H1 (cell line): ENCODE data around the gene TXNL4A. TPM values are rescaled to one million over a fixed set of nuclear protein-coding genes. Genes with fewer than 3 reads are reported as not detected.

Experiments used
- CTCF ChIA-PET: fragments of 300-600 bp; sonication (Branson Sonifier 250); formaldehyde crosslinking; loops from one replicate; lab custom pipeline; 2021; ENCODE audit not compliant: partially characterized antibody; lab: Charles Lee
- POLR2A ChIA-PET: fragments of 300-600 bp; sonication (Branson Sonifier 250); formaldehyde crosslinking; loops from one replicate; lab custom pipeline; 2021; ENCODE audit warnings: inconsistent platforms; ENCODE audit not compliant: partially characterized antibody; lab: Charles Lee
- DNase-seq, 2 experiments: peaks; one replicate each; pipeline versions ENCODE4 v3.0.0 to v3.0.0-alpha.2; 2010 to 2022; ENCODE audit warnings: low spot score in 2 of 2, low read depth in 1 of 2, mixed read lengths in 1 of 2
- FAIRE-seq: peaks from 2 replicates; lab custom pipeline; 2011; peaks lifted over from hg19 to GRCh38; lab: Jason Lieb, UNC
- H2AFZ ChIP-seq: 2 replicates; pipeline ENCODE4 v1.8.1; 2012; ENCODE audit warnings: low read length, inconsistent platforms
- H2AK5ac ChIP-seq: 2 replicates; pipeline ENCODE4 v1.6.1; 2013; ENCODE audit warnings: low read depth, low read length
- H2BK120ac ChIP-seq: replicated peaks from 2 replicates; pipeline ENCODE3; 2013; ENCODE audit warnings: low read depth, low read length, inconsistent platforms
- H2BK12ac ChIP-seq: 2 replicates; pipeline ENCODE4 v1.6.1; 2013; ENCODE audit warnings: low read depth, low read length
- H2BK15ac ChIP-seq: 2 replicates; pipeline ENCODE4 v1.6.1; 2013; ENCODE audit warnings: low read length
- H2BK20ac ChIP-seq: 2 replicates; pipeline ENCODE4 v1.6.1; 2013; ENCODE audit warnings: low read length
- H2BK5ac ChIP-seq: 2 replicates; pipeline ENCODE4 v1.6.1; 2013; ENCODE audit warnings: low read depth, low read length
- H3K14ac ChIP-seq: 2 replicates; pipeline ENCODE4 v1.6.1; 2013; ENCODE audit warnings: inconsistent platforms; ENCODE audit not compliant: insufficient read length
- H3K18ac ChIP-seq: 2 replicates; pipeline ENCODE4 v1.6.1; 2013; ENCODE audit warnings: low read length; ENCODE audit errors: extremely low read depth
- H3K23ac ChIP-seq: 2 replicates; pipeline ENCODE4 v1.6.1; 2013; ENCODE audit warnings: inconsistent platforms; ENCODE audit not compliant: insufficient read length
- H3K23me2 ChIP-seq: 2 replicates; pipeline ENCODE4 v1.6.1; 2013; ENCODE audit warnings: low read depth, low read length
- H3K27ac ChIP-seq: 2 replicates; pipeline ENCODE4 v1.6.1; 2011; ENCODE audit warnings: low read depth, low read length, inconsistent platforms
- H3K27me3 ChIP-seq, 4 experiments: replicated peaks in 1 of 4; 1 replicate in 1 of 4; 2 replicates in 3 of 4; pipeline versions ENCODE4 v1.6.1 to v1.8.1; 2011 to 2013; ENCODE audit warnings: low read length in 3 of 4, mild to moderate bottlenecking in 3 of 4, inconsistent platforms in 2 of 4, mixed read lengths in 2 of 4, moderate library complexity in 1 of 4; ENCODE audit not compliant: control insufficient read depth in 3 of 4, insufficient read depth in 3 of 4; ENCODE audit errors: extremely low read depth in 1 of 4
- H3K36me3 ChIP-seq, 4 experiments: 2 replicates each; pipeline versions ENCODE4 v1.6.1 to v1.8.1; 2011 to 2013; ENCODE audit warnings: mild to moderate bottlenecking in 4 of 4, low read length in 3 of 4, moderate library complexity in 2 of 4, control low read depth in 1 of 4, inconsistent platforms in 1 of 4; ENCODE audit not compliant: insufficient read depth in 4 of 4, control insufficient read depth in 2 of 4
- H3K4ac ChIP-seq: replicated peaks from 2 replicates; pipeline ENCODE3; 2013; ENCODE audit warnings: low read length, low read depth, mixed read lengths, inconsistent platforms; ENCODE audit not compliant: insufficient read length
- H3K4me1 ChIP-seq, 4 experiments: replicated peaks in 1 of 4; 1 replicate in 1 of 4; 2 replicates in 3 of 4; pipeline versions ENCODE4 v1.6.1 to v1.8.1; 2011 to 2013; ENCODE audit warnings: low read length in 3 of 4, inconsistent platforms in 2 of 4, mixed read lengths in 1 of 4; ENCODE audit not compliant: insufficient read depth in 4 of 4, control insufficient read depth in 3 of 4
- H3K4me2 ChIP-seq, 2 experiments: 2 replicates each; pipeline versions ENCODE4 v1.6.1 to v1.8.1; 2011 to 2013; ENCODE audit warnings: low read depth in 2 of 2, low read length in 2 of 2, control low read depth in 1 of 2, inconsistent platforms in 1 of 2, mild to moderate bottlenecking in 1 of 2; ENCODE audit not compliant: insufficient read depth in 1 of 2
- H3K4me3 ChIP-seq, 4 experiments: fragments of 200-600, 300-600 bp in 1 of 4; sonication (generic), shearing (Covaris generic), sonication (Bioruptor Twin) in 1 of 4; 2 replicates each; pipeline versions ENCODE4 v1.5.1 to v1.8.1; 2011 to 2016; ENCODE audit warnings: low read length in 4 of 4, low read depth in 3 of 4, control low read depth in 2 of 4, inconsistent platforms in 2 of 4, mild to moderate bottlenecking in 2 of 4, mixed read lengths in 1 of 4, moderate library complexity in 1 of 4; ENCODE audit not compliant: insufficient read depth in 2 of 4; ENCODE audit errors: extremely low read depth in 1 of 4
- H3K56ac ChIP-seq: replicated peaks from 2 replicates; pipeline ENCODE3; 2013; ENCODE audit warnings: low read depth, mild to moderate bottlenecking, mixed read lengths, low read length, inconsistent platforms; ENCODE audit not compliant: insufficient read length
- H3K79me1 ChIP-seq: 2 replicates; pipeline ENCODE4 v1.6.1; 2013; ENCODE audit warnings: low read depth, low read length, control low read depth
- H3K79me2 ChIP-seq, 2 experiments: 2 replicates each; pipeline versions ENCODE4 v1.6.1 to v1.8.1; 2012 to 2013; ENCODE audit warnings: low read length in 2 of 2, mild to moderate bottlenecking in 2 of 2, inconsistent platforms in 1 of 2; ENCODE audit not compliant: insufficient read depth in 2 of 2, control insufficient read depth in 1 of 2
- H3K9ac ChIP-seq, 4 experiments: replicated peaks in 1 of 4; 1 replicate in 1 of 4; 2 replicates in 3 of 4; pipeline versions ENCODE4 v1.6.1 to v1.8.1; 2011 to 2013; ENCODE audit warnings: low read depth in 3 of 4, low read length in 3 of 4, control low read depth in 2 of 4, mild to moderate bottlenecking in 2 of 4, moderate library complexity in 2 of 4, inconsistent platforms in 1 of 4; ENCODE audit errors: extremely low read depth in 1 of 4
- H3K9me3 ChIP-seq, 2 experiments: 2 replicates each; pipeline versions ENCODE4 v1.6.1 to v1.8.1; 2012 to 2013; ENCODE audit warnings: mild to moderate bottlenecking in 2 of 2, moderate library complexity in 2 of 2, control low read depth in 1 of 2, inconsistent platforms in 1 of 2, low read depth in 1 of 2, low read length in 1 of 2, mixed read lengths in 1 of 2; ENCODE audit not compliant: insufficient read depth in 2 of 2
- H4K20me1 ChIP-seq, 2 experiments: replicated peaks in 1 of 2; 2 replicates each; pipeline versions ENCODE3 to v1.8.1; 2011 to 2013; ENCODE audit warnings: inconsistent platforms in 2 of 2, low read length in 2 of 2, mild to moderate bottlenecking in 1 of 2; ENCODE audit not compliant: insufficient read depth in 2 of 2, control insufficient read depth in 1 of 2
- H4K5ac ChIP-seq: 2 replicates; pipeline ENCODE4 v1.6.1; 2013; ENCODE audit warnings: low read length, low read depth, mixed read lengths, inconsistent platforms; ENCODE audit not compliant: insufficient read length
- H4K8ac ChIP-seq: 2 replicates; pipeline ENCODE4 v1.8.0; 2013; ENCODE audit warnings: mild to moderate bottlenecking, moderate library complexity, low read length, inconsistent platforms; ENCODE audit not compliant: insufficient read depth; ENCODE audit errors: extremely low read depth
- H4K91ac ChIP-seq: replicated peaks from 2 replicates; pipeline ENCODE3; 2013; ENCODE audit warnings: low read length, mixed read lengths, inconsistent platforms; ENCODE audit not compliant: insufficient read length
- BRCA1 ChIP-seq: IDR thresholded peaks from 2 replicates; pipeline ENCODE4 v1.6.1; 2012; ENCODE audit warnings: low read depth, low read length, improper control_type of control experiment
- CBX8 ChIP-seq: fragments of 300-800, 300-1000 bp; sonication (generic); IDR thresholded peaks from 2 replicates; pipeline ENCODE4 v1.7.1; 2016; ENCODE audit warnings: low read depth, low read length, borderline replicate concordance
- CREB1 ChIP-seq: IDR thresholded peaks from 2 replicates; pipeline ENCODE4 v1.6.1; 2012; ENCODE audit warnings: inconsistent platforms
- CTBP2 ChIP-seq: IDR thresholded peaks from 2 replicates; pipeline ENCODE4 v1.7.0; 2011; ENCODE audit warnings: borderline replicate concordance, mild to moderate bottlenecking, moderate library complexity, mixed read lengths, low read length; ENCODE audit not compliant: insufficient read depth, insufficient read length
- EZH2 ChIP-seq: fragments of 200-600 bp; sonication (generic); IDR thresholded peaks from 2 replicates; pipeline ENCODE4 v1.7.1; 2012; ENCODE audit warnings: low read depth, mild to moderate bottlenecking, moderate library complexity, low read length, inconsistent platforms; ENCODE audit not compliant: severe bottlenecking
- GABPA ChIP-seq: IDR thresholded peaks from 2 replicates; pipeline ENCODE4 v1.6.1; 2011; ENCODE audit warnings: mild to moderate bottlenecking, low read length, moderate library complexity, borderline replicate concordance; ENCODE audit not compliant: insufficient read depth
- JUN ChIP-seq: IDR thresholded peaks from 2 replicates; pipeline ENCODE4 v1.6.1; 2011; ENCODE audit warnings: low read depth, mild to moderate bottlenecking, improper control_type of control experiment, low read length
- KDM1A ChIP-seq: fragments of 200-600, 300-600 bp; sonication (generic); IDR thresholded peaks from 2 replicates; pipeline ENCODE4 v1.7.1; 2016; ENCODE audit warnings: mild to moderate bottlenecking, low read length, borderline replicate concordance
- KDM4A ChIP-seq: IDR thresholded peaks from one replicate; pipeline ENCODE4 v1.7.1; 2012; ENCODE audit warnings: low read depth, mild to moderate bottlenecking, moderate library complexity, low read length, inconsistent platforms; ENCODE audit not compliant: severe bottlenecking
- RXRA ChIP-seq: IDR thresholded peaks from 2 replicates; pipeline ENCODE4 v1.6.1; 2011; ENCODE audit warnings: low read depth, mild to moderate bottlenecking, low read length, moderate library complexity; ENCODE audit not compliant: insufficient read depth
- TEAD4 ChIP-seq: IDR thresholded peaks from 2 replicates; pipeline ENCODE4 v1.6.1; 2012; ENCODE audit warnings: low read depth, low read length, inconsistent platforms, mixed read lengths
- WGBS, 2 experiments: shearing (Covaris generic) in 1 of 2; methylation state at CpG; one replicate each; pipeline versions ENCODE4 v1.1.6 to v1.1.7; 2013 to 2015; ENCODE audit warnings: low lambda C conversion rate in 2 of 2, mixed read lengths in 2 of 2, inconsistent platforms in 1 of 2, low coverage in 1 of 2, missing lambda C conversion rate in 1 of 2; ENCODE audit not compliant: insufficient replicate concordance in 2 of 2, insufficient coverage in 1 of 2, insufficient read length in 1 of 2; ENCODE audit errors: extremely low coverage in 1 of 2, missing lambda C conversion rate in 1 of 2; 5-methylcytosine and 5-hydroxymethylcytosine counted together
- polyA plus RNA-seq, 7 experiments: library from polyadenylated mRNA; depleted of rRNA in 3 of 7; stranded (reverse) in 5 of 7; unstranded in 2 of 7; fragments of >200 nt in 5 of 7; fragments of 200-250 nt in 2 of 7; gene quantifications; 1 replicate in 5 of 7; 2 replicates in 1 of 7; 4 replicates in 1 of 7; pipeline versions ENCODE4 v1.2.1 to v1.2.3, GENCODE V29; 2011 to 2013; ENCODE audit warnings: missing spikeins in 2 of 7, mixed read lengths in 2 of 7
- total RNA-seq: library from RNA; stranded (reverse); fragmentation: NEBNext Ultra II Directional; extraction: Animal tissue kit (Norgen Biotek cat#: 25700); gene quantifications from 2 replicates; pipeline ENCODE4 v1.2.1, GENCODE V29; 2021

The TXNL4A gene
- total and polyA plus RNA-seq, 2 of the 8 experiments (the other 6 are each of a cell fraction or from before 2014, with no cell fraction given) = 169 to 181 TPM

GRCh38 chr18:79953971-79954651 is 34.3 kb downstream of the TXNL4A start:
- 84% methylated on average over 10 of the region's 10 CpGs; no CpG with 5 or more reads in 1 of the 2 experiments for WGBS, 2 experiments
- H4K20me1 ChIP-seq = peaks cover 0 to 6% of the 10 kb centered on the region in 2 experiments
- H3K79me1 ChIP-seq = no peaks in the 10 kb centered on the region
- H4K5ac ChIP-seq = no peak overlapping the region
- H2BK5ac ChIP-seq = peak overlapping the region; percentile 35; the same call in 1 of the 2 replicates
- no peak overlapping the region for H3K23ac ChIP-seq
- FAIRE-seq (no peak), DNase-seq (no peak)
- no peak overlapping the region for H3K4me3 ChIP-seq
- no peak overlapping the region for H3K9ac ChIP-seq
- H3K4ac ChIP-seq = no peak overlapping the region
- H3K4me1 ChIP-seq = peaks cover 2 to 11% (median 5%) of the 10 kb centered on the region in 4 experiments
- no peak overlapping the region for H3K14ac ChIP-seq
- H4K8ac ChIP-seq = no peak overlapping the region
- no peaks in the 10 kb centered on the region for H3K9me3 ChIP-seq
- no peak overlapping the region for H3K27ac ChIP-seq
- H2BK120ac ChIP-seq = no peak overlapping the region
- no peak overlapping the region for H2BK15ac ChIP-seq
- no peak overlapping the region for H2AK5ac ChIP-seq
- no peak overlapping the region for H3K56ac ChIP-seq
- H2AFZ ChIP-seq = no peak overlapping the region
- ChIA-PET POLR2A (interaction anchor here (0.9 to 1.0 kb wide), 4 partner anchors 13 to 35 kb away, joined by 3 to 4 read pairs (median 3); no protein-coding TSS in a partner anchor), CTCF (interaction anchor here (1.0 to 1.9 kb wide), 4 partner anchors 12 to 33 kb away, joined by 3 to 11 read pairs (median 6); no protein-coding TSS in a partner anchor)
- H3K4me2 ChIP-seq = peak overlapping the region in 1 of 2 experiments; percentile 58; a peak in 1 of 4 replicates
- H2BK20ac ChIP-seq = no peak overlapping the region
- no peaks in the 10 kb centered on the region for H3K36me3 ChIP-seq
- H4K91ac ChIP-seq = no peak overlapping the region
- H3K18ac ChIP-seq = no peak overlapping the region
- no peak overlapping the region for H2BK12ac ChIP-seq
- no peak for TF ChIP-seq BRCA1
- no peak for TF ChIP-seq TEAD4
- no peak for TF ChIP-seq EZH2
- no peak for TF ChIP-seq CBX8
- TF ChIP-seq GABPA = no peak
- TF ChIP-seq CREB1 = no peak
- TF ChIP-seq KDM4A = no peak
- TF ChIP-seq CTBP2 = no peak
- no peak for TF ChIP-seq RXRA
- no peak for TF ChIP-seq KDM1A
- no peak for TF ChIP-seq JUN
- H3K79me2 ChIP-seq = peaks cover 0 to 3% of the 10 kb centered on the region in 2 experiments; a peak in 1 of 4 replicates
- peaks cover 14% of the 10 kb centered on the region; the same call in 1 of the 2 replicates for H3K23me2 ChIP-seq
- peaks cover 10 to 47% (median 40%) of the 10 kb centered on the region in 4 experiments for H3K27me3 ChIP-seq
